Endodermal cell (in vitro differentiated cells): ENCODE results near the gene ATP8B4. TPM values are rescaled to one million over a fixed set of nuclear protein-coding genes. Genes with fewer than 3 reads are reported as not detected.
"Not testable (repeated sequence)": the region's sequence is repeated elsewhere in the genome, so short reads cannot be mapped to it uniquely, and the experiment has no call there.

ENCODE experiments used
- DNase-seq: peaks from one replicate; pipeline ENCODE4 v3.0.0-alpha.2; 2017
- H3K27ac ChIP-seq: 2 replicates; pipeline ENCODE4 v1.5.1; 2013; ENCODE audit warnings: mild to moderate bottlenecking, low read depth, low read length, moderate library complexity
- H3K27me3 ChIP-seq: 2 replicates; pipeline ENCODE4 v1.6.1; 2013; ENCODE audit warnings: mild to moderate bottlenecking, low read length, moderate library complexity; ENCODE audit not compliant: insufficient read depth, control insufficient read depth, poor library complexity, severe bottlenecking
- H3K36me3 ChIP-seq: 2 replicates; pipeline ENCODE4 v1.7.0; 2013; ENCODE audit warnings: mild to moderate bottlenecking, low read length, moderate library complexity; ENCODE audit not compliant: control insufficient read depth, insufficient read depth
- H3K4me1 ChIP-seq: one replicate; pipeline ENCODE4 v1.7.0; 2013; ENCODE audit warnings: low read length; ENCODE audit not compliant: control insufficient read depth, insufficient read depth
- H3K4me3 ChIP-seq: 2 replicates; pipeline ENCODE4 v1.5.1; 2013; ENCODE audit warnings: mild to moderate bottlenecking, low read length, moderate library complexity
- H3K9ac ChIP-seq: 2 replicates; pipeline ENCODE4 v1.6.1; 2013; ENCODE audit warnings: mild to moderate bottlenecking, low read length, moderate library complexity; ENCODE audit not compliant: poor library complexity, severe bottlenecking; ENCODE audit errors: extremely low read depth
- H3K9me3 ChIP-seq: 2 replicates; pipeline ENCODE4 v1.6.1; 2013; ENCODE audit warnings: mild to moderate bottlenecking, low read length, moderate library complexity; ENCODE audit not compliant: control insufficient read depth
- H3K27ac Mint-ChIP-seq: 2 replicates; pipeline ENCODE4 v1.8.0; 2020; ENCODE audit warnings: mixed read lengths
- H3K27me3 Mint-ChIP-seq: 2 replicates; pipeline ENCODE4 v1.8.0; 2021; ENCODE audit warnings: mild to moderate bottlenecking, mixed read lengths; ENCODE audit not compliant: insufficient read depth
- H3K36me3 Mint-ChIP-seq: 2 replicates; pipeline ENCODE4 v1.8.0; 2020; ENCODE audit warnings: low read depth, mixed read lengths
- H3K4me1 Mint-ChIP-seq: 2 replicates; pipeline ENCODE4 v1.8.0; 2020; ENCODE audit warnings: mixed read lengths
- H3K4me3 Mint-ChIP-seq: 2 replicates; pipeline ENCODE4 v1.8.0; 2020; ENCODE audit warnings: mild to moderate bottlenecking, moderate library complexity, mixed read lengths
- H3K9me3 Mint-ChIP-seq: 2 replicates; pipeline ENCODE4 v1.8.0; 2020; ENCODE audit warnings: mild to moderate bottlenecking, mixed read lengths
- CTCF ChIP-seq: fragments of 200-600 bp; sonication (generic); conservative IDR thresholded peaks from 2 replicates; pipeline ENCODE4 v1.5.0; 2021; ENCODE audit warnings: antibody characterized with exemption, mild to moderate bottlenecking
- WGBS, 2 experiments: methylation state at CpG; one replicate each; pipeline versions ENCODE4 v1.1.5 to v1.1.7; 2013; ENCODE audit warnings: missing lambda C conversion rate in 2 of 2, mixed read lengths in 1 of 2; ENCODE audit not compliant: insufficient coverage in 1 of 2, insufficient read length in 1 of 2; 5-methylcytosine and 5-hydroxymethylcytosine counted together
- total RNA-seq, 2 donors: library from RNA; stranded (reverse); fragmentation: NEBNext Ultra II Directional in 1 of 2; extraction: Animal tissue kit (Norgen Biotek cat#: 25700) in 1 of 2; gene quantifications; 2 replicates in 1 of 2; 3 replicates in 1 of 2; pipeline ENCODE4 v1.2.1, GENCODE V29; 2021

Gene ATP8B4
- total RNA-seq, 2 donors from 2014 or later: 0.64 to 0.95 TPM

- H3K4me1 ChIP-seq: no peaks in the 10 kb centered on the region
- H3K27me3 Mint-ChIP-seq: no peaks in the 10 kb centered on the region
- no peaks in the 10 kb centered on the region for H3K9me3 Mint-ChIP-seq
- no peak for TF ChIP-seq CTCF
- H3K36me3 ChIP-seq: no peaks in the 10 kb centered on the region
- no peak overlapping the region for H3K9ac ChIP-seq
- H3K9me3 ChIP-seq: no peaks in the 10 kb centered on the region
- 90% methylated on average over 1 of the region's 1 CpG; no CpG with 5 or more reads in 1 of the 2 experiments for WGBS, 2 experiments
- no peaks in the 10 kb centered on the region for H3K27me3 ChIP-seq
- H3K4me1 Mint-ChIP-seq: no peaks in the 10 kb centered on the region
- DNase-seq: no peak
- no peak overlapping the region for H3K27ac ChIP-seq
- no peaks in the 10 kb centered on the region for H3K36me3 Mint-ChIP-seq
- H3K4me3 Mint-ChIP-seq: no peak overlapping the region
- no peak overlapping the region for H3K4me3 ChIP-seq
- no peak overlapping the region for H3K27ac Mint-ChIP-seq
Measured at GRCh38 chr15:49977306-49977705, 141.7 kb downstream of the ATP8B4 start.

GRCh38 chr15:49964551-49964950 lies 154.5 kb downstream of the ATP8B4 start:
- peaks cover 18% of the 10 kb centered on the region for H3K9me3 Mint-ChIP-seq
- H3K4me3 ChIP-seq: no peak overlapping the region
- TF ChIP-seq CTCF: no peak
- H3K36me3 Mint-ChIP-seq: peaks cover 2% of the 10 kb centered on the region
- H3K27ac Mint-ChIP-seq: no peak overlapping the region
- H3K9me3 ChIP-seq: peaks cover 8% of the 10 kb centered on the region
- H3K27ac ChIP-seq: no peak overlapping the region
- no peaks in the 10 kb centered on the region for H3K36me3 ChIP-seq
- H3K4me1 Mint-ChIP-seq: no peaks in the 10 kb centered on the region
- 89% methylated on average over 1 of the region's 1 CpG; no CpG with 5 or more reads in 1 of the 2 experiments for WGBS, 2 experiments
- H3K27me3 Mint-ChIP-seq: no peaks in the 10 kb centered on the region
- no peaks in the 10 kb centered on the region for H3K4me1 ChIP-seq
- no peak overlapping the region for H3K4me3 Mint-ChIP-seq
- H3K27me3 ChIP-seq: no peaks in the 10 kb centered on the region
- no peak for DNase-seq
- no peak overlapping the region for H3K9ac ChIP-seq

- Histone ChIP-seq H3K9me3 (peaks cover 11% of the 10 kb centered on the region), H3K4me1 (no peaks in the 10 kb centered on the region), H3K4me3 (no peak overlapping the region), H3K27ac (no peak overlapping the region), H3K27me3 (no peaks in the 10 kb centered on the region), H3K36me3 (no peaks in the 10 kb centered on the region), H3K9ac (no peak overlapping the region)
- peaks cover 18% of the 10 kb centered on the region for H3K9me3 Mint-ChIP-seq
- no peak for TF ChIP-seq CTCF
- H3K27ac Mint-ChIP-seq: no peak overlapping the region
- H3K27me3 Mint-ChIP-seq: no peaks in the 10 kb centered on the region
- no peak overlapping the region for H3K4me3 Mint-ChIP-seq
- no peaks in the 10 kb centered on the region for H3K4me1 Mint-ChIP-seq
- H3K36me3 Mint-ChIP-seq: peaks cover 2% of the 10 kb centered on the region
- DNase-seq: no peak
Measured at GRCh38 chr15:49964061-49964460, 155.0 kb downstream of the ATP8B4 start.

- not testable (repeated sequence) for H3K27ac Mint-ChIP-seq, H3K27me3 ChIP-seq, H3K27ac ChIP-seq, H3K4me3 ChIP-seq, H3K27me3 Mint-ChIP-seq, H3K4me3 Mint-ChIP-seq, H3K9ac ChIP-seq, H3K36me3 ChIP-seq, H3K4me1 ChIP-seq, DNase-seq, H3K4me1 Mint-ChIP-seq, H3K36me3 Mint-ChIP-seq
- peaks cover 11% of the 10 kb centered on the region for H3K9me3 ChIP-seq
- WGBS, 2 experiments: 95% methylated on average over 8 of the region's 9 CpGs; no CpG with 5 or more reads in 1 of the 2 experiments
- H3K9me3 Mint-ChIP-seq: peaks cover 17% of the 10 kb centered on the region
Measured at GRCh38 chr15:49963033-49963772, 155.8 kb downstream of the ATP8B4 start.
